Brain microvascular endothelial cell (primary cell): ENCODE measurements around the gene SAMD4A.

Source experiments
- DNase-seq: peaks from one replicate; pipeline ENCODE4 v3.0.0-alpha.2; 2020
- H3K27ac ChIP-seq: fragments of 250-450 bp; sonication (Bioruptor Pico); 2 replicates; pipeline ENCODE4 v1.5.1; 2020; ENCODE audit warnings: mild to moderate bottlenecking, moderate library complexity
- H3K27me3 ChIP-seq: fragments of 250-450 bp; sonication (Bioruptor Pico); replicated peaks from 2 replicates; pipeline ENCODE4 v1.5.1; 2020; ENCODE audit warnings: mild to moderate bottlenecking
- H3K36me3 ChIP-seq: fragments of 250-450 bp; sonication (Bioruptor Pico); replicated peaks from 2 replicates; pipeline ENCODE4 v1.5.1; 2020; ENCODE audit warnings: mild to moderate bottlenecking
- H3K4me3 ChIP-seq: 2 replicates; pipeline ENCODE4 v1.5.1; 2011; ENCODE audit warnings: low read depth, mild to moderate bottlenecking, control low read depth, low read length, moderate library complexity
- in situ Hi-C: cut with HindIII; loops from 2 replicates; pipeline ENCODE4 v1.10.0; 2017; ENCODE audit warnings: low sequenced_read_pairs, low pct_ligation_motif_present
- TF ChIP-seq, protein P1 (sequence below): IDR thresholded peaks from 2 replicates; pipeline ENCODE4 v1.5.1; 2011; ENCODE audit warnings: low read depth, mild to moderate bottlenecking, moderate library complexity, low read length, control low read depth, inconsistent platforms; ENCODE audit errors: missing control alignments

The SAMD4A gene

DNA sequence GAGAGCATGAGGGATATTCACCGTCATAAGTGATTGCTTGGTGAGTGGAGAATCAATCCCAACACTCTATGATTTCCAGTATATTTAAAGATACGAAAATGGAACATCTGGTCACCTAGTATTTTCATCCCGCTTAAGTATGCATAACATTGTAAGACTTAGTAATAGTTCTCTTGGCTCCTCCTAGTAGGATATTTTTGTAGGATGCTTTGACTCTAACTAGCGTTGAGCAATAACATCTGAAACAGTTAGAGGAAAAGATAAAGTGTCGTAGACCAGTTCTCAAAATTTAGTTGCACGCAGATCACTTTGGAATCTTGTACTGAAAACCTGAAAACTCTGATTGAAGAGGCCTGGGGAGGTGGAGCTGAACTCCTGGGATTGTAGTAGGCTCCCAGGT lies 7.6 kb downstream of the SAMD4A start:
- Histone ChIP-seq H3K36me3 (no peaks in the 10 kb centered on the region), H3K27me3 (no peaks in the 10 kb centered on the region), H3K27ac (no peak overlapping the region), H3K4me3 (no peak overlapping the region)
- TF ChIP-seq, protein P1, sequence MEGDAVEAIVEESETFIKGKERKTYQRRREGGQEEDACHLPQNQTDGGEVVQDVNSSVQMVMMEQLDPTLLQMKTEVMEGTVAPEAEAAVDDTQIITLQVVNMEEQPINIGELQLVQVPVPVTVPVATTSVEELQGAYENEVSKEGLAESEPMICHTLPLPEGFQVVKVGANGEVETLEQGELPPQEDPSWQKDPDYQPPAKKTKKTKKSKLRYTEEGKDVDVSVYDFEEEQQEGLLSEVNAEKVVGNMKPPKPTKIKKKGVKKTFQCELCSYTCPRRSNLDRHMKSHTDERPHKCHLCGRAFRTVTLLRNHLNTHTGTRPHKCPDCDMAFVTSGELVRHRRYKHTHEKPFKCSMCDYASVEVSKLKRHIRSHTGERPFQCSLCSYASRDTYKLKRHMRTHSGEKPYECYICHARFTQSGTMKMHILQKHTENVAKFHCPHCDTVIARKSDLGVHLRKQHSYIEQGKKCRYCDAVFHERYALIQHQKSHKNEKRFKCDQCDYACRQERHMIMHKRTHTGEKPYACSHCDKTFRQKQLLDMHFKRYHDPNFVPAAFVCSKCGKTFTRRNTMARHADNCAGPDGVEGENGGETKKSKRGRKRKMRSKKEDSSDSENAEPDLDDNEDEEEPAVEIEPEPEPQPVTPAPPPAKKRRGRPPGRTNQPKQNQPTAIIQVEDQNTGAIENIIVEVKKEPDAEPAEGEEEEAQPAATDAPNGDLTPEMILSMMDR = no peak
- in situ Hi-C loops = no loop called here
- no peak for DNase-seq

DNA sequence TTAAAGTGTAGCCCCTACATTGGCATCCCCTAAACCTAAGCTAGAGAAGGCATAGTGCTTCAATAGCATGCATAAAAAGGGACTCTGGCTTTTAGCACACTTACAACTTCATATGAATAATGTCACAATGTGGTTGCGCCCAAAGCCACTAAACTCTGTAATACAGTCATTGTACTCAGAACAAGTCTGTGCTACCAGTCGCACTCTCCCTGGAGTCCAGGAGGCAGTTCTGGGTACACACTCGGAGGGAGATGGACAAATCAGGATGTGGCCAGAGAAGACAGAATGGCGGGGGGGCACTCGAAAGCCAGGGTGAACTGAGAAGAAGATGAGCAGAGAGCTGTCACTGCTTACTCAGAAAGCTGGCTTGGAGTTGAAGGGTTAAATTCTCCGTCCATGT lies 10.6 kb downstream of the SAMD4A start:
- DNase-seq = no peak
- Histone ChIP-seq H3K4me3 (no peak overlapping the region), H3K27ac (no peak overlapping the region), H3K36me3 (no peaks in the 10 kb centered on the region), H3K27me3 (no peaks in the 10 kb centered on the region)
- in situ Hi-C loops = no loop called here
- TF ChIP-seq, protein P1 = no peak

DNA sequence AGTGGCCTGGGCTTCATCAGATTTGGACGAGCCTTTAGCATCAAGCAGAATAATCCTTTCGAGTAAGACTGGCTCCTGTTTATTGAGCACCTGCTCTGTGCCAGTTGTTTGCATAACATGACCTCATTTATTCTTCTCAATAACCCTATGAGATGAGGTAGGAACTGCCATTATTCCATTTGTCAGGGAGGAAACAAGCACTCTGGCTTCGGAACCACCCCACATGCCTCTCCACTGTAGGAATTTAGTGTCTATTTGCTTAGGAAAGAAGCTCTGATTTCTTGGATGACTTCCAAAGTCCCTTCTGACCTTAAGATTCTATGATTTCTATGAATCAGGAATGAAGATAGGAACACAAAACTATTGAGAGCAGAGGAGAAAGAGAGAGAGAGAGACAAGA lies 11.0 kb downstream of the SAMD4A start:
- Histone ChIP-seq H3K4me3 (no peak overlapping the region), H3K36me3 (no peaks in the 10 kb centered on the region), H3K27me3 (no peaks in the 10 kb centered on the region), H3K27ac (no peak overlapping the region)
- in situ Hi-C loops = no loop called here
- peak; percentile 25 for DNase-seq
- TF ChIP-seq, protein P1 = no peak

DNA sequence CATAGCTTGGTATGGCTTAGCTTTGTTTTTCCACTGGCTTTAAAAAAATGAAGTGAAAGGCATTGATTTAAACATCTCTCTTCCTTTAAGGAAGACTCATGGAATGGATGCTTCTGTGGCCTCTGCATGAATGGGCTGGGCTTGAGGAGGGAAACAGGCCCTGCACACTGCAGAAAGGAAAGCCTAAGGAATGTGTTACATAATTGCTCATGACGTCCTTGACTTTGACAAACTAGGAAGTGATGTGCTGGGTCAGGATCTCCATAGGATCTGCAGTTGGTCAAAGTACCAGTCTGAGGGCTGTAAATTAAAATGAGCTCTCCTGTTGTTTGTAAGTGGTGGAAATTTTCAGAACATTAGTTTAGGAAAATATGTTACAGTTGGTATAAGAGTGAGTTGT lies 12.7 kb downstream of the SAMD4A start:
- in situ Hi-C loops = no loop called here
- peak; percentile 47 for DNase-seq

DNA sequence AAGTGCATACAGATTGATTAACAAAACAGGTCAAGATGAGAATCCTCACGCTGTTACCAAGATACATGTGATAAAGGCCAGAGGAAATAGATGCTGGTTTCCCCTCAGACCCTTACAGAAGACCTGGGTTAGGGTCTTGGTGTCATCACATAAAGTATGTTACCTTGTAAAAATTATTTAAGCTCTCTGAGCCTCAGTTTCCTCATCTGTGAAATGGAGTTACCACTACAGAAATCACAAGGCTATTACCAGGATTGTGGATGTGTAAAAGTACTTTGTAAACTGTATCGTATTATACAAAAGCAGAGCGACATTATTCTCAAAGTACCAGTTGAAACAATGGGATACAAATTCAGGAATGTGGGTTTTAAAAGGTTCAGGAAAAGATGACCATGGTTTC lies 14.0 kb downstream of the SAMD4A start:
- TF ChIP-seq, protein P1 = no peak
- no peak for DNase-seq

More for the DNA sequence above, 12.7 kb downstream of the SAMD4A start:
- no peak overlapping the region for H3K4me3 ChIP-seq
- TF ChIP-seq, protein P1 = no peak
- H3K36me3 ChIP-seq = no peaks in the 10 kb centered on the region
- H3K27me3 ChIP-seq = no peaks in the 10 kb centered on the region
- no peak overlapping the region for H3K27ac ChIP-seq

DNA sequence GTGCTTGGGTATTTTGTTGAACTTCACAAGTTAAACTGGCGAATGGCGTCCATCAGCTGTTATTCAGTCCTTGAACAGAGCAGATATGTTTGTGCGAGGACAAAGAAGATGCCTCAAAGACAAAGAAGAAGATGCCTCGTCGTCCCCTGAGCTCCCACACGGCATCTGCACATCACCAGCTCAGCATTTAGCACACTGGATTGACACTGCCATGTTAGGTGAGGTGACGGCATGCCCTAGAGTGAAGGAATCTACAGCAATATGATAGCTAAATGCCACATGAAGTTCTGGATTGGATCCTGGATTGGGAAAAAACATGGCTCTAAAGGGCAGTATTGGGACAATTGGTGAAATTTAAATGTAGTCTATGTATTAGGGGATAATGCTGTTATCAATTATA lies 15.4 kb downstream of the SAMD4A start:
- TF ChIP-seq, protein P1 = no peak
- Histone ChIP-seq H3K27me3 (no peaks in the 10 kb centered on the region), H3K36me3 (no peaks in the 10 kb centered on the region), H3K27ac (no peak overlapping the region), H3K4me3 (no peak overlapping the region)
- in situ Hi-C loops = no loop called here
- no peak for DNase-seq

More for the DNA sequence above, 14.0 kb downstream of the SAMD4A start:
- H3K4me3 ChIP-seq = no peak overlapping the region
- no peaks in the 10 kb centered on the region for H3K27me3 ChIP-seq
- no peak overlapping the region for H3K27ac ChIP-seq
- H3K36me3 ChIP-seq = no peaks in the 10 kb centered on the region
- in situ Hi-C loops = no loop called here
